NCI-H82 (cell line): ENCODE data around the gene C3orf62.

Experiments
- DNase-seq: peaks from one replicate; lab custom pipeline; 2025; lab: John Stamatoyannopoulos, UW

The C3orf62 gene

GRCh38 chr3:49276475-49277382 lies at the start of gene C3orf62:
TSS of gene C3orf62 (minus strand) at chr3:49277232. CDS start at chr3:49276872, 360 bp downstream.
- DNase-seq, result peak; percentile 91

GRCh38 chr3:49324768-49325167 lies 47.7 kb upstream of the C3orf62 start:
- DNase-seq, result no peak

- no peak for DNase-seq
Measured at GRCh38 chr3:49316696-49317457, 39.8 kb upstream of the C3orf62 start.

- peak; percentile 31 for DNase-seq
Measured at GRCh38 chr3:49313896-49314688, 37.1 kb upstream of the C3orf62 start.

- DNase-seq, result no peak
Measured at GRCh38 chr3:49311283-49311682, 34.3 kb upstream of the C3orf62 start.

GRCh38 chr3:49310677-49311076 lies 33.6 kb upstream of the C3orf62 start:
- no peak for DNase-seq

- DNase-seq, result no peak
Measured at GRCh38 chr3:49305608-49306007, 28.6 kb upstream of the C3orf62 start.

- DNase-seq, result no peak
Measured at GRCh38 chr3:49302613-49303012, 25.6 kb upstream of the C3orf62 start.

- DNase-seq, result no peak
Measured at GRCh38 chr3:49300595-49300994, 23.6 kb upstream of the C3orf62 start.

- no peak for DNase-seq
Measured at GRCh38 chr3:49298511-49298910, 21.5 kb upstream of the C3orf62 start.

GRCh38 chr3:49296781-49297411 lies 19.9 kb upstream of the C3orf62 start:
- no peak for DNase-seq

GRCh38 chr3:49295489-49296058 lies 18.5 kb upstream of the C3orf62 start:
- DNase-seq, result peak; percentile 62

GRCh38 chr3:49294343-49294742 lies 17.3 kb upstream of the C3orf62 start:
- DNase-seq, result no peak

GRCh38 chr3:49283997-49284396 lies 7.0 kb upstream of the C3orf62 start:
- no peak for DNase-seq

- no peak for DNase-seq
Measured at GRCh38 chr3:49279376-49279775, 2.3 kb upstream of the C3orf62 start.

- no peak for DNase-seq
Measured at GRCh38 chr3:49278548-49278947, 1.5 kb upstream of the C3orf62 start.

- no peak for DNase-seq
Measured at GRCh38 chr3:49277383-49277775, 347 bp upstream of the C3orf62 start.

GRCh38 chr3:49273825-49274532 lies 3.1 kb downstream of the C3orf62 start:
- no peak for DNase-seq

GRCh38 chr3:49271047-49271446 lies 6.0 kb downstream of the C3orf62 start:
- no peak for DNase-seq

GRCh38 chr3:49270156-49270500 lies 6.9 kb downstream of the C3orf62 start:
- DNase-seq, result no peak
